A204.1 (cell line): ENCODE measurements around the gene CHCHD6.

Experiments
- FAIRE-seq: peaks from 2 replicates; lab custom pipeline; 2012; peaks lifted over from hg19 to GRCh38; lab: Jason Lieb, UNC

The CHCHD6 gene

DNA sequence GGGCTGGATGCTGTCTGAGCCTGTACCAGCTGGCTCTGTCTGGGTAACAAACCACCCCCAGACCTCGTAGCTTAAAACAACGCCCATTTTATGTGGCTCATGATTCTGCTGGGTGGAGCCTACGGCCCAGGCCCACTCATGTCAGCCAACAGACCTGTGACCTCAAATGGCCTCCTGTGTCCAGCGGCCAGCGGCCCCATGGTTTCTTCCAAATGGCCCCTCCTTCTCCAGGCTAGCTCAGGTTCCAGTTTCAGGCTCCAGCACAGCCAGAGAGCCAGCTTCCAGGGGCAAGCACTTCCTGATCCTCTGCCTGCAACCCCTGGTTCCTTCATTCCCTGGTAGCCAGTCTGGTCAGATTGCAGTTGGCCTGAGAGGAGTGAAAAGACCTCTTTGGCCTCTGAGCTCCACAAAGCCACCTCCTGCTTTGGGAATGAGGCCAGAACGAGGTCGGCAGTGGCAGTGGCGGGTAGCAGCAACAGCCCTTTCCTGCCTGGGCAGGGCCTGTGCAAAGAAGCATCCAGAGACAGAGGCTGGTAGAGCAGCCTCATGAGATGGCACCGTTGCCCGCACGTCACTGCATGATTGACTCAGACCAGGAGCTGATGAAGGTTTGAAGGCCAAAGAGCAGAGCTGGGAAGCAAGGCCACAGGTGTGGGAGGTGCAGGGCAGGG is 257.9 kb downstream of the CHCHD6 start:
- no peak for FAIRE-seq

DNA sequence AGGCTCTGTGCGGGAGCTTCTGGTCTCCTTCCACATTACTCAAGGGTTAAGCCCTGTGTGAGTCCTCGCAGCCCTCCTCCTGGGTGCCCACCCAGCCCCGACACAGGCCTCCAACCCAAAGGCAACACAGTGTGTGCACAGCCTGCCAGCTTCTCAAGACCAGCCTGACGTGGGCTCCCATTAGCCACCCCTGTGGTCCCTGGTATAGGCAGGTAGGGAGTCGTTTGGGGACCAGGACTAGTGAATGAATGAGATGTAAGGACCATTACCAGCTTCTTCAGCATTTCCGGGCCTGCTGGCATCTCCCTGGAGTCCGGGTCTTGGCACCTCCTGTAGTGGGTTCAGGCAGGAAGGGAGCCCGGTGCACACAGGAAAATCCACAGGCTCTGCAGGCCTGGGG is 258.7 kb downstream of the CHCHD6 start:
- no peak for FAIRE-seq

DNA sequence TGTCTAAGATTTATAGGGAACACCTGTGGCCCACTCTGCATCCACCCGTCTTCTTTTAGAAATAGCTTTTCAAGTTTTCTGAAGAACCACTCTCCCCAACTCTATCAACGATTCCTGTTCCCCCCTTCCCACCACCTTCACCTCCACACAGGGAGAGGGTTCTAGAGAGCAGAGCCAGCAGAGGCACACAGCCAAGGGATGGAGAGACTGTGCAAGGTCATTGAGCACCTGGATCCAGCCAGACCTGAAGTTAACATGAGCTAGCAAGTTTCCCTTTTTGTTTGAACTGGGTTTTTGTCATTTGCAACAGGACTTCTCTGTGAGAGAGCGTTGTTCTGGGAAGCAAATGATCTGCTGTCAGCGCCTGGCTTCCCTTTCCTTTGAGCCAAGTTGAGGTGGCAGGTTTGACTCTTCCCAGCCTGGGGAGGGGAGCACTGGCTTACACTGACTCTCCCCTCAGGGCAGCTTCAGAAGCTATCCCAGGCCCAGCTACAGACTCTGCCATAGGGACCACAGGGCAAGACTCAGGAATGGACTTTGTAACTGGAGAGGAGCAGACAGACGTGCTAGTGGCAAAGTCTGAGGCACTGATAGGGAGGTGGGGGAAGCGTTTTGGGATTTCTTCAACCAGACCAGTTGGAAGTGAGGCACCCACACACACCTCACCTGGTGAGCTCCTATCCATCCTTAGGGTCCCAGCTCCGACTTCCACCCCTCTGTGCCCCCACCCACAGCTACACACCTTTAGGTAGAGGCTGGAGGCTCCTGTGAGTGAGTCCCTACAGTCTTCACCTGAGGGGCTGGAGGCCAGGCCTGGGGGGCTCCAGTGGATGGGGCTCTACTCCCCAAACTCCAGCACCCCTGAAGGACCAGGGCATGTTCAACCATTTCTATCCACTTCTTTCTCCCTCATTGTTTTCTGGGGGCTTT is 259.5 kb downstream of the CHCHD6 start:
- FAIRE-seq = no peak

DNA sequence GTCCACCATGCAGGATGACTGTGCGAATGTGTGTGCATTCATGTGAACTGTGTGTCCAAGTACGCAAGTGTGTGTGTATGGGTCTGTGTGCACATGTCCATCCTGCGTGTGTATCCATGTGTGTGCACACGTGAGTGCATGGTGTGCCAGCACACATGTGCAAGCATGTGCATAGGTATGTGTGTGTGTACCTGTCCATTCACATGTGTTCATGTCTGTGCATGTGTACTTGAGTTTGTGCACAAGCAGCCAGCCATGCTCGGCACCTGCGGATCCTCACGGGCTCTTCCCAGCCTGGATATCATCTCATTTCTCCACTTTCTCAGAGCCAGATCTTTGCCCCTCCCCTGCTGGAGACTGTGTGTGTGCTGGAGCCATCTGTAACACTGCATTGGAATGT is 260.2 kb downstream of the CHCHD6 start:
- no peak for FAIRE-seq

DNA sequence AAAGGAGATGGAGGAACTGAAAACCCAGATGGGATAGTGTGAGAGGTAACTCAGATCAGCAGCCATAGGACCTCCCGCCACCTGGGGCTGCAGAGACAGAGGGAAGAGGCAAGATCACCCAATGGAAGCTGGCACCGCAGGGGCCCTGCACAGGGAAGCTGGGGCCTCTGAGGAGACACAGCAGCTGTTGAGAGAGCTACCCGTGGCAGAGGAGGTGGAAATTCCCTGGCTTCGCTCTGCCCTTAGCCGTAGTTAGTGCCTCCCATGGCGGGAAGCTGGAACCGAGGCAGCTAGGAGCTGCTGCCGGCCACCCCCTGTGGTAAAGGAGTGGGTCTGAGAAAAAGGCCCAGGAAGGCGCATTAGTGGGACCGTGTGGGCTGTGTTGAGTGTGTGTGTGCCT is 260.9 kb downstream of the CHCHD6 start:
- FAIRE-seq = no peak

DNA sequence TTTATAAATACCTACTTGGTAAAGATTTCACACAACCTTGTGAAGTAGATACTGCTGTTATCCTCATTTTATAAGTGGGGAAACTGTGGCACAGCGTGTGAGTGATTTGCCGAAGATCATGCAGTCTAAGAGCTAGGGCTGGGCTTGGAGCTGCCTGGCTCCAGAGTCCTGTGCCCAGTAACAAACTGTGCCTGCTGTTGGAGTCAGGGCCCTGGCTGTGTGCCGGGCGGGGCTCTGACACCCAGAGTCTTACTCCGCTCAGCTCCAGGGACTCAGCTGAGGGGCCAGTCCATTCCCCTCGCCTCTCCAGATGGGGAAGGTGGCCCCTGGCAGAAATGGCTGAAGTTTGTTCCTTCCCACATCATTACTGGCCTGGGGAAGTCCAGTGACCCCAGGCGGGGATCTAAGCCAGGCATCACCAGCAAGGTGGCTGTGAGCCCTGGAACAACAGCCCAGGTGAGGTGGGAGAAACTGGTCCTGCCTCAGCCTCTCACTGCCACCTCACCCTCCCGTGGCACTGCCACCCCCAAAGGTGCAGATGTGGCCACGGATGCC is 261.6 kb downstream of the CHCHD6 start:
- FAIRE-seq = no peak

DNA sequence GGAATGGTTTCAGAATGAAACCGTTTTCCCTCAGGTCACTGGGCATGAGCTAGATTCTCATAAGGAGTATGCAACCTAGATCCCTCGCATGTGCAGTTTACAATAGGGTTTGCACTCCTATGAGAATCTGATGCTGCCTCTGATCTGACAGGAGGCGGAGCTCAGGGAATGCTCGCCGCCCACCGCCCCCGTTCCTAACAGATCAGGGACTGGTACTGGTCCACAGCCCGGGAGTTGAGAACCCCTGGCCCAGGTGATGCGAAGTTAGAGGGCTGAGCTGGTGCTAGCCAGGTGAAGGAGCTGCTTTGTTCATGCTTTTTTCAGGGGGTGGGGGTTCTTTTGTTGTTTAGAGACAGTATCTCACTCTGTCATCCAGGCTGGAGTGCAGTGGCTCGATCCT is 263.3 kb downstream of the CHCHD6 start:
- FAIRE-seq = no peak

DNA sequence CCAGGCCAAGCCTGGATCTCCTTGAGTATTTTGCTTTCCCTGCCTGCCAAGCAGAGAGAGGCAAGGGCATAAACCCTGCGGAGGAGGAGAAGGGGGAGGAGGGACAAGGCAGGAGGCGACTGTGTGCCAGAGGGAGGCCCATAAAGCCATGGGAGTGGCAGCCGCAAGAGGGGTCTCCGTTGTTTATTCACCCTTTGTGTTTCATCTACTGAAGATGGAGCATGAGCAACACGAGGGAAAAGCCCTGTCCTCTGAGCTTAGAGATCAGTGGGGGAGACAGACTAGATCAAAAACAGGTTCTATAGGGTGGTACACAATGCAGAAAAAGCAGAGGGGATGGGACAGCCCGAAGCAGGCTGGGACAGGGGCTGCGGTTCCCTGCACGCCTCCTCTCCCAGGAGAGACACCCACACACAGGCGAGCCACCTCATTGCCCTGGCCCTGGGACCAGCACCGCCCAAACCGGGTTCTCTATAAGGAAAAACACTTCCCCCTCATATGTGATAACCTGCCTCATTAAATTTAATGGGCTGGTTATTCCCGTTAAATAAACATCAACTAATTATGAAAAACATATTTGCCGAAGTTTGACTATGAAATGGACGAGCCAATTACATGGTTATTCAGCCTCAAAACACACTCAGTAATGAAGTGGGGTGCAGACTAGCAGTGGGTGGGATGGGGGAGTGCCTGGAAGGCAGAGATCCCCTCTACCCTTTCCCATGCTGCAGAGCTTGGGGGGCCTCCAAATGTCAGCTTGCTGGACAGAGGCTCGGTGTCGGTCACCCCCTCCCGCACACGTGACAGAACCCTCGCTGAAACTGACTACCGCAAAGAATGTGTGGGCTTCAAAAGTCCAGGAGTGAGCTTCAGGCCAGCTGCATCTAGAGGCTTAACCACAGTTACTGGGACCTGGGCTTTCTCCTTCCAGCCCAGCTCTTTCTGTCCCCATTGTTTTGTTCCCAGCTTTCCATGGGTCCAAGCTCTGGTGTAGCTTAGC is 264.7 kb downstream of the CHCHD6 start:
- no peak for FAIRE-seq

DNA sequence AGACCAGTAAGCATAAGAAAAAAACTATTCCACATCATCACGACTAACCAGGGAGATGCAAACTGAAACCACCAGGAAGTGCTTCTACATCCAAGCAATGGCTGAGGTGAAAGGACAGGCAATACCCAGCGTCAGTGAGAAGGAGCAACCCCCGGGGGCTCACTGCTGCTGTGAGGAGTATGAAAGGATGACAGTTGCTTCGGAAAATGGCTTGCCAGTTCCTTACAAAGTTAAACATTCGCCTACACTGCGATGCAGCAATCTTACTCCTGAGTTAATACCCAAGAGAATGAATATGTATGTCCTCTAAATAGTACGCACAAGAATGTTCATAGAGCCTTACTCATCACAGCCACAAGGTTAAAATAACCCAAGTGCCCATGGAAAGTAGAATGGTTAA is 265.5 kb downstream of the CHCHD6 start:
- FAIRE-seq = no peak

DNA sequence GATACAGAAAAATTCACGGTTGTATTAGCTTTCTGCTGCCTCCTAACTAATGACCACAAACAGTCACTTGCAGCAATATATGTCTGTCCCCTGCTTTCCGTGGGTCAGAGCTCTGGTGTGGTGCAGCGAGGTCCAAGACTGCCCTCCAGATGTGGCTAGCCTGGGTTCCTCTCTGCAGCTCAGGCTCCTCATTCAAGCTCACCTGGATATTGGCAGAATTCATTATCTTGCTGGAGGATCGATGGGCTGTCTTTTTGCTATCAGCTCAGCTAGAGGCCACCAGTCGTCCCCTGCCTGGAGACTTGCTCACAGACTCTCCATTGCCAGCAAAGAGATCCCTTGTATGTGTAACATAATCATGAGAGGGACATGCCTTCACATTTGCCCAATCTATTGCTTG is 266.1 kb downstream of the CHCHD6 start:
- FAIRE-seq = no peak

DNA sequence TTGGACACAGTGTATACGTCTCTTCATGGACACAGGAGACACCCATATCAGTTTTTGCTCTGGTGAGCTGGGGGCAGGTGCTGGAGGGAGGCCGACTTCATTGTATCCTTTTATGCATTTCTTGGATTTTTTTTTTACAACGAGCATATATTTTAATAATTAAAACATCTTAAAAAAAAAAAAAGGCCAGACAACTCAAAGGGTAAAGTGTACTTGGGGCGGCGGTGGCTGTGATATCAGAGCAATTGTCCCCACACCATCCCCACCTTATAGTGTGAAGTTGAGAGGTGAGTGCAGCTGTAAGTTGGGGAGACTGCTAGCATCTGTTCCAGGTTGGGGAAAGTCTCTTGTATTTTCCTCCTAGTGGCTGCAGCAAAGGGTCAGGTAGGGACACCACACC is 266.9 kb downstream of the CHCHD6 start:
- no peak for FAIRE-seq

DNA sequence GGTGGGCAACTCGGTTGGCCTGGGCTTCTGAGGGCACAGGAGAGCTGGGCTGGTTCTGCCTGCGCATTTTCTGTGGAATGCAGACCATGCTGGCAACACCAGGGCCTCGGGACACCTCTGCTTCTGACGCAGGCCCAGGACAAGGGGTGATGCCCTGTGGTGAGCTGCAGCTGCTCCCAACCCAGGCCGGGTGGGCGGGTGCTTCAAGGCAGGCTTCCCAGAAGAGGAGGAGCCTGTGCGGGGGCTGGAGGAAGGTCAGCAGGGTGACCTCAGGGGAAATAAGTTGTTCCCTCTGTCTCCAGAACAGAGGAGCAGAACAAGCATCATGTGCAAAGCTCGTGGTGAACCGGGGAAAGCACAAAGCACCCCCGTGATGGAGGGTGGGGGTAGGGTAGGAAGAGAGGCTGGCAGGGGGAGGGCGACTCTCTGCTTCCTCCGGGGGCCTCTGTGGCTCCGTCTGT is 267.9 kb downstream of the CHCHD6 start:
- no peak for FAIRE-seq

DNA sequence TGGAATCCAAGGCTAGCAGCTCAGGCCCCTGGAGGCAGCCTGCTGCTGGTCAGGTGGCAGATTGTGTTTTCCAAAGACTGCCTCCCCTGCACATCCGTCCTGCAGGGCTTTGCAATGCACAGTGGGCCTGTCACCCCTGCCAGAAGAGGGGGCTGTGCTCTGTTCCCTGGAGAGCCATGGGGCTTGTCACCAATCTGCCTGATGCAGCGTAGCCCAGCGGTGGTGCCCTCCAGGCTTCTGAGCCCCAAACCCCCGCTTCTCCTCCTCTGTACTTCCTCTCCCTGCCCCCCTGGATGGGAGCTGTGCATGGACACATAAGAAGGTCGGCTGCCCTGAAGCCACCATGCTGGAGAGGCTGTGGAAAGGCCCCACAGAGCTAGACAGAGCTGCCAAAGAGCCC is 268.8 kb downstream of the CHCHD6 start:
- FAIRE-seq = no peak

DNA sequence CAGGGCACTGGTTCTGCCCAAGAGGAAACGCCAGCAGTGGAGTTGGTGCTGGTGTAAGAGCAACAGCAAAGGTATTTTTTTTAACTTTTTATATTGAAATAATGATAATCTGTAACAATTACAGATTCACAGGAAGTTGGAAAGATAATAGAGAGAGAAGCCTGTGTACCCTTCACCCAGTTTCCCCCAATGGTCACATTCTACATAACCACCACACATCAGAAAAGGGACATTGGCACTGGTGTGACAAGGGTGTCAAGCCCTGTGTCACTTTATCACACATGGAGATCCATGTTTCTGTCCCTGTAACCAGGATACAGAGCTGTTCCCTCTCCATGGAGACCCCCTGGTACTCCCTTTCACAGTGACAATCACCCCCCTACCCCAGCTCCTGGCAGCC is 269.8 kb downstream of the CHCHD6 start:
- FAIRE-seq = no peak

DNA sequence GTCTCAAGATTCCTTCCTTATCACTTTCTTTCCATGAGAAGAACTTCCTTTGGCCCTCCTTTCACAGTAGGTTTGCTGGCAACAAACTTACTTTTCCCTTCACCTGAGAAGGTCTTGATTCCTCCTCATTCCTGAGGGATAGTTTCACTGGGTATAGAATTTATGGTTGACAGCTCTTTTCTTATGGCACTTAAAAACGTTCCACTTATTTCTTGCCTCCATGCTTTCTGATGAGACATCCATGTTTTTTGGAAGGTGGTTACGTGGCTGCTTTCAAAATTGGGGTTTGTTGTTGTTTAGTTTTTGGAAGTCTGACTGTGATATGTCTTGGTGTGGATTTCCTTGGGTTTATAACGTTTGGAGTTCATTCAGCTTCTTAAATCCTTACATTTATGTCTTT is 270.7 kb downstream of the CHCHD6 start:
- FAIRE-seq = no peak

DNA sequence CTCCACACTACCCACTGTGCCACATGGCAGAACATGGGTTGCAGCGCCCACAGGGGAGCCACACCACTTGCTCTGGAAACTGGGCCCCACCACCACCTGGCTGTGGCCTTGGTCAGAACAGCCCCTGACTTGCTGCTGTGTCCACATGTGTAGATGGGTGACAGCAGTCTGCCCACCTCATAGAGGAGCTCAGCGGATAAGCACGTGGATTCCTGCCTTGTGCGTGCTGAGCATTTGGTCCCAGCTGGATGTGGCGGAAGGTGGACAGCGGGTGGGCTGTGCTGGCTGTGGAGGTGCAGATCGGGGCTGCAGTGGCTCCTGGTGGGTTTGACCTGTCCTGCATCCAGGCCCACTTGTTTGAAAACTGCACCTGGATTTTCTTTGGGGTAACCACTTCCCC is 272.9 kb downstream of the CHCHD6 start:
- FAIRE-seq = no peak

DNA sequence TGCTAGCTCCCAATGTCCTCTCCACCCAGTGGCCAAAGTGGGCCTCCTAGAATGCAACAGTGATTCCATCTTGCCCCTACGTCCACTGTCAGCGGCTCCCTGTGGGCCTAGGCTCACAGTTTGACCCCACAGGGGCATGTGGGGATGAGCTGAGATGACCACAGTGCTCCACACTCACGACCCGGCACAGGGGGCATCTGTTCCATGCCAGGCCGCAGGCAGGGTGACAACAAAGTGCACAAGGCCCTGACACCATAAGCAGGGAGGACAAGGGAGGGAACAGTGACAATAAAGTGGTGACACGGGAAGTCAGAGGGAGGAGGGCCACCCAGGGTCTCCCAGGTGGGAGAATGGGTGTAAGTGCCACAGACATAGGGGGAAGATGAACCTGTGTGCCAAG is 273.8 kb downstream of the CHCHD6 start:
- FAIRE-seq = no peak

DNA sequence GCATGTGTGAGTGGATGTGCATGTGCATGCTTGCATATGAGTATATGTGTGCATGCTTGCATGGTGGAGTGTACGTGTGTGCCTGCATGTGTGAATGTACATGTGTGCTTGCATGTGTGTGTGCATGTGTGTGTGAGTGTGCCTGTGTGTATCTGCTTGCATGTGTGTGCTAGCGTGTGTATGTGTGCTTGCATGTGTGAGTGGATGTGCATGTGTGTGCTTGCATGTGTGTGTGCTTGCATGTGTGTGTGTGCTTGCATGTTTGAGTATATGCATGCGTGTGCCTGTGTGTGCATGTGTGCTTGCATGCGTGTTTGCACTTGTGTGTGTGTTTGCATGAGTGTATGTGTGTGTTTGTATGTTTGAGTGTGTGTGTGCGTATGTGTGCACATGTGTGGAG is 274.3 kb downstream of the CHCHD6 start:
- no peak for FAIRE-seq

DNA sequence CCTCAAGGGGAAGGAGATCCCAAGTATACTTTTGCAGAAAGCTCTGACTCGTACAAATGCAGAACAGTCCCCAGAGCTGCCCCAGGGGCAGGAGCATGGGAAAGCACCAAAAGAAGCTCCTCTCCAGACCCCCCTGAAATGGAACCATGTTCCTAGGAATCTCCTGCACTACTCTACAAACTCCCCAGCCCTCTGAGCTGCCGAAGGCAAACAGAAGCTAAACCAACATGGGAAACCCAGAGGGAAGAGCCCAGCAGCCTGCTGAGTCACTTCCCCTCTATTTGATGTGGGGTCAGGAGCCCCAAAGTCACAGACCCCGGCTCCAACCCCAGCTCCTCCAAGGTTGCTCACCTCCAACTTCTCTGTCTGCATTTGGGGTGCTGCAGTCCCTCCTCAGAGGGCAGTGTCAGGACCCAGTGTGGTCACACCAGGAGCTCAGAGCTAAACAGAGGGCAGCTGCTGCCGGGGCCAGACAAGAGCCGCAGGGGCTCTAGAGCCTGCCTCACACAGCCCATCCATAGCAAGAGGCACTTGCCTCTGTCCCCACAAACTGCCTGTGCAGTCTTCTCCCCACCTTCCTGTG is 275.1 kb downstream of the CHCHD6 start:
- FAIRE-seq = no peak

DNA sequence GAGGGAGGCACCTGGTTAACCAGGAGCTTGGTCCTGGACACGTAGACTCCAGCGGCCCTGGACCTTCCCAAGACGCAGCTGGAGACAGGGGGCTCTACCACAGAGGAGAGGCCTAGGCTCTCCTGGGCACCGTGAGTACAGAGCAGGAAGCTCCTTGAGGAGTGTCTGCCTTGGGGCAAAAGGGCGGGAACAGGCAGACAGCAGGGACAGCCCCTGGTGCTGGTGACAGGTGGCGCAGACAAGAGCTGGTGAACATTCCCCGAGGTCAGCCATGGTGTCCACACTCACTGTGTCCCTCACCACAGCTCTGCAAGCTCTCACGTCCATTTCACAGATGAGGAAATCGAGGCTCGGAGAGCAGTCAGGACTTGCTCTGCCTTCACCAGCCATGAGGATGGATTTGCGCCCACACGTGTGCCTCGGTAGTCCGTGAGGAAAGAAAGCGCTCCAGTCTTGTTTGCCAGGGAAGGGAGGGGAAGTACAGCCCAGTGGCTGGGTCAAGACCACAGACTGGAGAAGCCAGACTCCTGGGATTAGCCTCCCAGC is 276.3 kb downstream of the CHCHD6 start:
- FAIRE-seq = no peak

DNA sequence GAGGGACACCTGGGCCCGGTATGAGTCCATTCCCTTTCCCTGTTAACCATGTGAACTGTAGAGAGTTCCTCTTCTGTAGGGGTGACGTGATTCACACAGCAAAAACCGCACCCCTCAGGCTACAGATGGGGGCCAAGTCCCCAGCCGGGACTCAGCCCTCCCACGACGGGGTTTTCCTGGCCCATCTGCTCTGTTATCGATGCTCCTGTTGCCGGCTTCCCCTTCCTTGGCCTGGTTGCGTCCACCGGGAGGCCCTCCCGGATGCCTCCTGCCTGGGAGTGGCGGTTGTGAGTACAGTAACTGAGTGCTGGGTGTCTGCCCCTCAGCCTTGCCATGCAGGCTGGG is 278.1 kb downstream of the CHCHD6 start:
- FAIRE-seq = no peak
